Endodermal cell (in vitro differentiated cells): ENCODE results near the gene CCL2. TPM values are rescaled to one million over a fixed set of nuclear protein-coding genes. Genes with fewer than 3 reads are reported as not detected.

Experiments used
- DNase-seq: peaks from one replicate; pipeline ENCODE4 v3.0.0-alpha.2; 2017
- H3K27ac ChIP-seq: 2 replicates; pipeline ENCODE4 v1.5.1; 2013; ENCODE audit warnings: mild to moderate bottlenecking, low read depth, low read length, moderate library complexity
- H3K27me3 ChIP-seq: 2 replicates; pipeline ENCODE4 v1.6.1; 2013; ENCODE audit warnings: mild to moderate bottlenecking, low read length, moderate library complexity; ENCODE audit not compliant: insufficient read depth, control insufficient read depth, poor library complexity, severe bottlenecking
- H3K36me3 ChIP-seq: 2 replicates; pipeline ENCODE4 v1.7.0; 2013; ENCODE audit warnings: mild to moderate bottlenecking, low read length, moderate library complexity; ENCODE audit not compliant: control insufficient read depth, insufficient read depth
- H3K4me1 ChIP-seq: one replicate; pipeline ENCODE4 v1.7.0; 2013; ENCODE audit warnings: low read length; ENCODE audit not compliant: control insufficient read depth, insufficient read depth
- H3K4me3 ChIP-seq: 2 replicates; pipeline ENCODE4 v1.5.1; 2013; ENCODE audit warnings: mild to moderate bottlenecking, low read length, moderate library complexity
- H3K9ac ChIP-seq: 2 replicates; pipeline ENCODE4 v1.6.1; 2013; ENCODE audit warnings: mild to moderate bottlenecking, low read length, moderate library complexity; ENCODE audit not compliant: poor library complexity, severe bottlenecking; ENCODE audit errors: extremely low read depth
- H3K9me3 ChIP-seq: 2 replicates; pipeline ENCODE4 v1.6.1; 2013; ENCODE audit warnings: mild to moderate bottlenecking, low read length, moderate library complexity; ENCODE audit not compliant: control insufficient read depth
- H3K27ac Mint-ChIP-seq: 2 replicates; pipeline ENCODE4 v1.8.0; 2020; ENCODE audit warnings: mixed read lengths
- H3K27me3 Mint-ChIP-seq: 2 replicates; pipeline ENCODE4 v1.8.0; 2021; ENCODE audit warnings: mild to moderate bottlenecking, mixed read lengths; ENCODE audit not compliant: insufficient read depth
- H3K36me3 Mint-ChIP-seq: 2 replicates; pipeline ENCODE4 v1.8.0; 2020; ENCODE audit warnings: low read depth, mixed read lengths
- H3K4me1 Mint-ChIP-seq: 2 replicates; pipeline ENCODE4 v1.8.0; 2020; ENCODE audit warnings: mixed read lengths
- H3K4me3 Mint-ChIP-seq: 2 replicates; pipeline ENCODE4 v1.8.0; 2020; ENCODE audit warnings: mild to moderate bottlenecking, moderate library complexity, mixed read lengths
- H3K9me3 Mint-ChIP-seq: 2 replicates; pipeline ENCODE4 v1.8.0; 2020; ENCODE audit warnings: mild to moderate bottlenecking, mixed read lengths
- CTCF ChIP-seq: fragments of 200-600 bp; sonication (generic); conservative IDR thresholded peaks from 2 replicates; pipeline ENCODE4 v1.5.0; 2021; ENCODE audit warnings: antibody characterized with exemption, mild to moderate bottlenecking
- WGBS, 2 experiments: methylation state at CpG; one replicate each; pipeline versions ENCODE4 v1.1.5 to v1.1.7; 2013; ENCODE audit warnings: missing lambda C conversion rate in 2 of 2, mixed read lengths in 1 of 2; ENCODE audit not compliant: insufficient coverage in 1 of 2, insufficient read length in 1 of 2; 5-methylcytosine and 5-hydroxymethylcytosine counted together
- total RNA-seq, 2 donors: library from RNA; stranded (reverse); fragmentation: NEBNext Ultra II Directional in 1 of 2; extraction: Animal tissue kit (Norgen Biotek cat#: 25700) in 1 of 2; gene quantifications; 2 replicates in 1 of 2; 3 replicates in 1 of 2; pipeline ENCODE4 v1.2.1, GENCODE V29; 2021

Gene CCL2
- total RNA-seq, 2 donors from 2014 or later = 23.8 to 61.4 TPM

GRCh38 chr17:34207572-34207971 lies 47.5 kb upstream of the CCL2 start:
- H3K4me3 Mint-ChIP-seq = no peak overlapping the region
- Histone ChIP-seq H3K36me3 (no peaks in the 10 kb centered on the region), H3K27ac (no peak overlapping the region), H3K9me3 (peaks cover 20% of the 10 kb centered on the region), H3K4me1 (no peaks in the 10 kb centered on the region), H3K4me3 (no peak overlapping the region), H3K9ac (no peak overlapping the region), H3K27me3 (no peaks in the 10 kb centered on the region)
- TF ChIP-seq CTCF = no peak
- no peak overlapping the region for H3K27ac Mint-ChIP-seq
- H3K36me3 Mint-ChIP-seq = peaks cover 1% of the 10 kb centered on the region
- DNase-seq = no peak
- H3K9me3 Mint-ChIP-seq = peaks cover 45% of the 10 kb centered on the region
- H3K27me3 Mint-ChIP-seq = peaks cover 4% of the 10 kb centered on the region
- 88 to 100% methylated on average over 2 of the region's 2 CpGs for WGBS, 2 experiments
- H3K4me1 Mint-ChIP-seq = peaks cover 9% of the 10 kb centered on the region

- no peak for DNase-seq
- Histone ChIP-seq H3K36me3 (no peaks in the 10 kb centered on the region), H3K4me1 (peaks cover 7% of the 10 kb centered on the region), H3K9ac (no peak overlapping the region), H3K4me3 (no peak overlapping the region), H3K27ac (no peak overlapping the region), H3K27me3 (no peaks in the 10 kb centered on the region), H3K9me3 (peaks cover 66% of the 10 kb centered on the region)
- 100% methylated on average over 1 of the region's 1 CpG for WGBS, 2 experiments
- peaks cover 18% of the 10 kb centered on the region for H3K36me3 Mint-ChIP-seq
- H3K9me3 Mint-ChIP-seq = peaks cover 50% of the 10 kb centered on the region
- no peak for TF ChIP-seq CTCF
- H3K27me3 Mint-ChIP-seq = peaks cover 5% of the 10 kb centered on the region
- peaks cover 9% of the 10 kb centered on the region for H3K4me1 Mint-ChIP-seq
- no peak overlapping the region for H3K4me3 Mint-ChIP-seq
- no peak overlapping the region for H3K27ac Mint-ChIP-seq
These were observed 36.3 kb upstream of the CCL2 start for GRCh38 chr17:34218748-34219147.

GRCh38 chr17:34219405-34219804 lies 35.7 kb upstream of the CCL2 start:
- no peak overlapping the region for H3K27ac ChIP-seq
- DNase-seq = no peak
- TF ChIP-seq CTCF = no peak
- H3K27me3 Mint-ChIP-seq = peaks cover 5% of the 10 kb centered on the region
- H3K27ac Mint-ChIP-seq = no peak overlapping the region
- H3K27me3 ChIP-seq = no peaks in the 10 kb centered on the region
- H3K4me1 ChIP-seq = peaks cover 7% of the 10 kb centered on the region
- H3K4me3 ChIP-seq = no peak overlapping the region
- peaks cover 60% of the 10 kb centered on the region for H3K9me3 ChIP-seq
- H3K36me3 ChIP-seq = no peaks in the 10 kb centered on the region
- H3K4me3 Mint-ChIP-seq = no peak overlapping the region
- peaks cover 44% of the 10 kb centered on the region for H3K9me3 Mint-ChIP-seq
- no peak overlapping the region for H3K9ac ChIP-seq
- WGBS, 2 experiments = 95 to 100% methylated on average over 2 of the region's 2 CpGs
- peaks cover 13% of the 10 kb centered on the region for H3K36me3 Mint-ChIP-seq
- H3K4me1 Mint-ChIP-seq = peaks cover 9% of the 10 kb centered on the region
